ENCODE data around the gene SPTBN5. TPM values are rescaled to one million over a fixed set of nuclear protein-coding genes. Genes with fewer than 3 reads are reported as not detected.

The SPTBN5 gene
- total RNA-seq, 5 donors from 2014 or later (not counting 1 experiment from before 2014, with no cell fraction given) = 1.0 to 4.0 (median 2.2) TPM

GRCh38 chr15:41933771-41934170 is 39.9 kb upstream of the SPTBN5 start:
- H3K27ac Mint-ChIP-seq = peak overlapping the region; percentile 98 to 100
- ChIA-PET CTCF (interaction anchor here in 1 of 2 donors (0.6 to 3.1 kb wide), 2 partner anchors 21 to 160 kb away, joined by 3 to 15 read pairs; partner anchors contain the start of gene MAPKBP1), POLR2A (no interaction called here)
- H3K36me3 ChIP-seq (ENCODE audit: control insufficient read depth in 2 of 2, extremely low read depth in 1 of 2, insufficient read depth in 1 of 2, low read length in 1 of 2) = peaks cover 0 to 4% of the 10 kb centered on the region in 2 donors
- no peaks in the 10 kb centered on the region for H3K36me3 Mint-ChIP-seq
- ATAC-seq (replicated peaks in 1 of 4) (no peak), DNase-seq (no peak)
- H3K4me1 Mint-ChIP-seq = peaks cover 54 to 69% (median 58%) of the 10 kb centered on the region in 3 donors
- no peaks in the 10 kb centered on the region for H3K27me3 Mint-ChIP-seq
- WGBS (ENCODE audit: insufficient coverage) = 88% methylated on average over 7 of the region's 10 CpGs
- peak overlapping the region; percentile 96 for H3K27ac ChIP-seq (ENCODE audit: low read length)
- H3K4me3 ChIP-seq (ENCODE audit: control insufficient read depth in 1 of 2, extremely low read depth in 1 of 2, low read length in 1 of 2) = no peak overlapping the region
- no peak overlapping the region for H3K4me3 Mint-ChIP-seq
- H3K4me1 ChIP-seq (ENCODE audit: control insufficient read depth in 1 of 2, extremely low read depth in 1 of 2, insufficient read depth in 2 of 2, low read length in 2 of 2) = peaks cover 52 to 57% of the 10 kb centered on the region in 2 experiments
- no peaks in the 10 kb centered on the region for H3K9me3 ChIP-seq
- no peaks in the 10 kb centered on the region for H3K9me3 Mint-ChIP-seq
- H3K27me3 ChIP-seq (replicated peaks in 1 of 2; ENCODE audit: control insufficient read depth in 2 of 2, extremely low read depth in 1 of 2, insufficient read depth in 2 of 2, low read length in 1 of 2) = no peaks in the 10 kb centered on the region

- peaks cover 48 to 58% of the 10 kb centered on the region in 2 experiments for H3K4me1 ChIP-seq (ENCODE audit: control insufficient read depth in 1 of 2, extremely low read depth in 1 of 2, insufficient read depth in 2 of 2, low read length in 2 of 2)
- Mint-ChIP-seq H3K4me1 (peaks cover 50 to 66% (median 54%) of the 10 kb centered on the region in 3 donors), H3K4me3 (no peak overlapping the region), H3K27ac (peak overlapping the region; percentile 98 to 100), H3K36me3 (no peaks in the 10 kb centered on the region), H3K9me3 (no peaks in the 10 kb centered on the region), H3K27me3 (no peaks in the 10 kb centered on the region)
- POLR2A ChIA-PET = no interaction called here
- H3K27me3 ChIP-seq (replicated peaks in 1 of 2; ENCODE audit: control insufficient read depth in 2 of 2, extremely low read depth in 1 of 2, insufficient read depth in 2 of 2, low read length in 1 of 2) = no peaks in the 10 kb centered on the region
- ATAC-seq (replicated peaks in 1 of 4) = no peak
- no peaks in the 10 kb centered on the region for H3K9me3 ChIP-seq
- DNase-seq = no peak
- CTCF ChIA-PET = interaction anchor here in 1 of 2 donors (0.6 to 3.1 kb wide), 2 partner anchors 160 to 741 kb away, joined by 3 to 15 read pairs; partner anchors contain the start of gene MAPKBP1
- H3K4me3 ChIP-seq (ENCODE audit: control insufficient read depth in 1 of 2, extremely low read depth in 1 of 2, low read length in 1 of 2) = no peak overlapping the region
- 100% methylated on average over 2 of the region's 7 CpGs for WGBS (ENCODE audit: insufficient coverage)
- H3K27ac ChIP-seq (ENCODE audit: low read length) = peak overlapping the region; percentile 96
- peaks cover 0 to 4% of the 10 kb centered on the region in 2 donors for H3K36me3 ChIP-seq (ENCODE audit: control insufficient read depth in 2 of 2, extremely low read depth in 1 of 2, insufficient read depth in 1 of 2, low read length in 1 of 2)
Measured at GRCh38 chr15:41933326-41933725, 39.5 kb upstream of the SPTBN5 start.

GRCh38 chr15:41932511-41933289 is 38.8 kb upstream of the SPTBN5 start:
- H3K4me3 ChIP-seq (ENCODE audit: control insufficient read depth in 1 of 2, extremely low read depth in 1 of 2, low read length in 1 of 2) = no peak overlapping the region
- peak overlapping the region; percentile 98 to 100 for H3K27ac Mint-ChIP-seq
- no peak overlapping the region for H3K4me3 Mint-ChIP-seq
- H3K27me3 Mint-ChIP-seq = no peaks in the 10 kb centered on the region
- H3K27me3 ChIP-seq (replicated peaks in 1 of 2; ENCODE audit: control insufficient read depth in 2 of 2, extremely low read depth in 1 of 2, insufficient read depth in 2 of 2, low read length in 1 of 2) = no peaks in the 10 kb centered on the region
- peak overlapping the region; percentile 96 for H3K27ac ChIP-seq (ENCODE audit: low read length)
- POLR2A ChIA-PET = no interaction called here
- peaks cover 46 to 62% (median 48%) of the 10 kb centered on the region in 3 donors for H3K4me1 Mint-ChIP-seq
- no peaks in the 10 kb centered on the region for H3K9me3 ChIP-seq
- ATAC-seq (replicated peaks in 1 of 4) (no peak), DNase-seq (no peak)
- H3K36me3 ChIP-seq (ENCODE audit: control insufficient read depth in 2 of 2, extremely low read depth in 1 of 2, insufficient read depth in 1 of 2, low read length in 1 of 2) = peaks cover 0 to 4% of the 10 kb centered on the region in 2 donors
- CTCF ChIA-PET = interaction anchor here (0.6 to 1.0 kb wide), 2 partner anchors 375 to 740 kb away, joined by 3 read pairs; no protein-coding TSS in a partner anchor
- peaks cover 41 to 52% of the 10 kb centered on the region in 2 experiments for H3K4me1 ChIP-seq (ENCODE audit: control insufficient read depth in 1 of 2, extremely low read depth in 1 of 2, insufficient read depth in 2 of 2, low read length in 2 of 2)
- WGBS (ENCODE audit: insufficient coverage) = 95% methylated on average over 15 of the region's 16 CpGs
- no peaks in the 10 kb centered on the region for H3K9me3 Mint-ChIP-seq
- H3K36me3 Mint-ChIP-seq = no peaks in the 10 kb centered on the region

DNA sequence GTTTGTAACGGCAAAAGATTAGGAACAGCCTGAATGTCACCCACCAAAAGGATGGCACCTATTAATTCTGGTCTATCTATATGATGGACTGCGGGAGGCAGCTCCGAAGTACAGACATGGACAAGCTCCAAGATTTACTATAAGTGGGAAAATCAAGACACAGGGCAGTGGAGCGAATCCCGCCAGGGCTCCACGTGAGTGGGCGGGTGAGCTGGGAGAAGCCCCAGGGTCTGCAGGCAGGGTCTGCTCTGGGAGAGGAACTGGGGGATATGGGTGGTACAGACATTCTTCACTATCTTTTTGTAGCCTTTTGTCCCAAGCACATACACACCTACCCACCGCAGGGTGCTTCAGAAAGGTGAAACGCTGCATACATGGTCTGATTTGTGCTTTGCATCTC is 38.2 kb upstream of the SPTBN5 start:
- Histone ChIP-seq H3K27ac (ENCODE audit: low read length) (no peak overlapping the region), H3K9me3 (no peaks in the 10 kb centered on the region), H3K4me1 (ENCODE audit: control insufficient read depth in 1 of 2, extremely low read depth in 1 of 2, insufficient read depth in 2 of 2, low read length in 2 of 2) (peaks cover 36 to 46% of the 10 kb centered on the region in 2 experiments), H3K27me3 (replicated peaks in 1 of 2; ENCODE audit: control insufficient read depth in 2 of 2, extremely low read depth in 1 of 2, insufficient read depth in 2 of 2, low read length in 1 of 2) (no peaks in the 10 kb centered on the region), H3K4me3 (ENCODE audit: control insufficient read depth in 1 of 2, extremely low read depth in 1 of 2, low read length in 1 of 2) (no peak overlapping the region), H3K36me3 (ENCODE audit: control insufficient read depth in 2 of 2, extremely low read depth in 1 of 2, insufficient read depth in 1 of 2, low read length in 1 of 2) (peaks cover 0 to 4% of the 10 kb centered on the region in 2 donors)
- no peaks in the 10 kb centered on the region for H3K27me3 Mint-ChIP-seq
- 96% methylated on average over 4 of the region's 9 CpGs for WGBS (ENCODE audit: insufficient coverage)
- DNase-seq = no peak
- H3K4me3 Mint-ChIP-seq = no peak overlapping the region
- POLR2A ChIA-PET = interaction anchor here in 1 of 2 donors (0.5 kb wide), 1 partner anchor 195 kb away, joined by 3 read pairs; no protein-coding TSS in a partner anchor
- peak overlapping the region; percentile 28 to 69 for H3K27ac Mint-ChIP-seq
- H3K9me3 Mint-ChIP-seq = no peaks in the 10 kb centered on the region
- peaks cover 41 to 61% (median 46%) of the 10 kb centered on the region in 3 donors for H3K4me1 Mint-ChIP-seq
- H3K36me3 Mint-ChIP-seq = no peaks in the 10 kb centered on the region
- no peak for ATAC-seq (replicated peaks in 1 of 4)
- CTCF ChIA-PET = interaction anchor here in 1 of 2 donors (0.6 to 1.0 kb wide), 2 partner anchors 29 to 374 kb away, joined by 3 to 5 read pairs; no protein-coding TSS in a partner anchor

DNA sequence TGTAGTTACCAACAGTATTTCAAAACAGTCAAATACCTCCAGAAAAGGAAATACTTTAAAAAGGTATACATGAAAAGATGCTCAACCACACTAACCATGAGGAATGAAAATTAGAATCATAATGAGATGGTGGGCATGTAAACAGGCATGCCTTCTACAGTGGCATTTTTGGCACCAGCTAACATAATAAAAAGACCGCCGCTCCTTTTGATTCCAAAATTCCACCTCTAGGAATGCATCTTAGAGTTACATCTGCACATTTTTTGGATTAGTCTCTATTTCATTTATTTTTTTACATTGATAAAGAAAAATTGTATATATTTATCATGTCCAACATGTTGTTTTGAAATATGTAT is 37.0 kb upstream of the SPTBN5 start:
- DNase-seq (no peak), ATAC-seq (replicated peaks in 1 of 4) (no peak)
- H3K27ac Mint-ChIP-seq = no peak overlapping the region
- H3K4me1 Mint-ChIP-seq = peaks cover 41 to 61% (median 46%) of the 10 kb centered on the region in 3 donors
- H3K27me3 ChIP-seq (replicated peaks in 1 of 2; ENCODE audit: control insufficient read depth in 2 of 2, extremely low read depth in 1 of 2, insufficient read depth in 2 of 2, low read length in 1 of 2) = no peaks in the 10 kb centered on the region
- H3K36me3 ChIP-seq (ENCODE audit: control insufficient read depth in 2 of 2, extremely low read depth in 1 of 2, insufficient read depth in 1 of 2, low read length in 1 of 2) = peaks cover 0 to 4% of the 10 kb centered on the region in 2 donors
- no peaks in the 10 kb centered on the region for H3K27me3 Mint-ChIP-seq
- no peaks in the 10 kb centered on the region for H3K9me3 Mint-ChIP-seq
- no peak overlapping the region for H3K27ac ChIP-seq (ENCODE audit: low read length)
- H3K4me1 ChIP-seq (ENCODE audit: control insufficient read depth in 1 of 2, extremely low read depth in 1 of 2, insufficient read depth in 2 of 2, low read length in 2 of 2) = peaks cover 30 to 45% of the 10 kb centered on the region in 2 experiments
- H3K4me3 ChIP-seq (ENCODE audit: control insufficient read depth in 1 of 2, extremely low read depth in 1 of 2, low read length in 1 of 2) = no peak overlapping the region
- POLR2A ChIA-PET = no interaction called here
- H3K4me3 Mint-ChIP-seq = no peak overlapping the region
- CTCF ChIA-PET = interaction anchor here in 1 of 2 donors (0.6 kb wide), 1 partner anchor 107 kb away, joined by 3 read pairs; no protein-coding TSS in a partner anchor
- H3K9me3 ChIP-seq = no peaks in the 10 kb centered on the region
- no peaks in the 10 kb centered on the region for H3K36me3 Mint-ChIP-seq
- WGBS (ENCODE audit: insufficient coverage) = no CpG with 5 or more reads among the region's 2 CpGs

GRCh38 chr15:41930221-41930866 is 36.5 kb upstream of the SPTBN5 start:
- no peaks in the 10 kb centered on the region for H3K27me3 ChIP-seq (replicated peaks in 1 of 2; ENCODE audit: control insufficient read depth in 2 of 2, extremely low read depth in 1 of 2, insufficient read depth in 2 of 2, low read length in 1 of 2)
- ATAC-seq (replicated peaks in 1 of 4) = no peak
- peak in 1 of 35 experiments; percentile 29 for DNase-seq
- peaks cover 25 to 44% of the 10 kb centered on the region in 2 experiments for H3K4me1 ChIP-seq (ENCODE audit: control insufficient read depth in 1 of 2, extremely low read depth in 1 of 2, insufficient read depth in 2 of 2, low read length in 2 of 2)
- no peak overlapping the region for H3K27ac ChIP-seq (ENCODE audit: low read length)
- Mint-ChIP-seq H3K27me3 (no peaks in the 10 kb centered on the region), H3K4me3 (no peak overlapping the region), H3K27ac (peak overlapping the region in 1 of 2 donors; percentile 39), H3K36me3 (no peaks in the 10 kb centered on the region), H3K4me1 (peaks cover 37 to 60% (median 45%) of the 10 kb centered on the region in 3 donors), H3K9me3 (no peaks in the 10 kb centered on the region)
- 88% methylated on average over 2 of the region's 8 CpGs for WGBS (ENCODE audit: insufficient coverage)
- H3K36me3 ChIP-seq (ENCODE audit: control insufficient read depth in 2 of 2, extremely low read depth in 1 of 2, insufficient read depth in 1 of 2, low read length in 1 of 2) = peaks cover 0 to 4% of the 10 kb centered on the region in 2 donors
- POLR2A ChIA-PET = no interaction called here
- H3K4me3 ChIP-seq (ENCODE audit: control insufficient read depth in 1 of 2, extremely low read depth in 1 of 2, low read length in 1 of 2) = no peak overlapping the region
- H3K9me3 ChIP-seq = no peaks in the 10 kb centered on the region
- CTCF ChIA-PET = no interaction called here
